ENCODE data around the gene NOL3. TPM values are rescaled to one million over a fixed set of nuclear protein-coding genes. Genes with fewer than 3 reads are reported as not detected.
A peak's percentile ranks its signal among the peaks of the same experiment; 100 is the strongest.

NOL3 gene
- total and polyA plus RNA-seq, 2 of the 13 experiments (the other 11 are each of a cell fraction or from before 2014, with no cell fraction given): 5.7 to 20.5 TPM

DNA sequence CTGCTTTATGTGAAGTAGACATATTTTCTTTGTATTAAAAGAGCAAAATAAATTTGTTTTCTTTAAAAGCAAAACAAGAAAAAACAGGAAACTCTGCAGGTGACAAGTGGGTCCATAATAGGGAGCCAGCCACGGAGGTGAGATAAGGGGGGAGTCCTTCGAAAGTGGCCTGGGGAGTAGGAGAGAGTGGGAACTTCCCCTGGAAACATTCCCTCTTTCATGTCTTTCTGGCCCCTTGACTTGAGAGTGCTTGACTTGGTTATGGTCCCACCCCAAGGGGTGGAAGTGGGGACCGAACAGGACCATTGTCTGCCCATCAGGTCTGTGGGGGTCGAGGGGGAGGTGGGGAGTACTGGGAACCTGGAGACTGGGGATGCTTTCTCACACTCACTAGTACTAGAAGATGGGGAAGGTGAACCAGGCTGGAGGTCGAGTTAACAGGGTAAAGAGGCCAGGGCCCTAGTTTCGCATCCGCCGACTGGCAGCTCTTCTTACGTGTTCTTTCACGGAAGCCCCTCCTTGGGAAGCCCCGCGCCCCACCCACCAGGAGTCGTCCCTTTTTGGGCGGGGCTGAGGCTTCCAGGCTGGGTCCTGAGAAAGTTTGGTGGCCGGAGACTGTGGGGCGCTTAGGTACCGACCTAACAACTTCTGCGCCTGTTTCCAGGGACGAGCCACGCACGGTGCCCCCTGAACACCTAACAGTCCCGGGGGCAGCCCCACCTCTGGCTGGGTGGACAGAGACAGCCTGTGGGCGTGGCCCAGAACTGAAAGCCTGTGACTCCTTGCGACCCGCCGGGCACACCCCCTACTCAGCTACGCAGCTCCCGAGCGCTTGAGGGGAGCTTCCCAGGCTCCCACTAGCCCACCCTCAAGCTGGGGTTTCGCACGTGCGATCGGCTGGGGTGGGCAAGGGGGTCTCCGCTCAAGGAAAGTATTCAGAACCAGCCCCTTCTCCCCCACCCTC, 11.4 kb upstream of the NOL3 start:
- Histone ChIP-seq H3K4me1 (ENCODE audit: insufficient read depth, low read length) (peaks cover 46% of the 10 kb centered on the region), H3K27me3 (ENCODE audit: control insufficient read depth in 1 of 2, insufficient read depth in 2 of 2, low read length in 2 of 2) (peaks cover 4% of the 10 kb centered on the region in 2 experiments; a peak in 2 of 5 replicates), H4K20me1 (ENCODE audit: insufficient read depth, low read length) (no peaks in the 10 kb centered on the region), H3K4me2 (ENCODE audit: low read depth, low read length) (peak overlapping the region; percentile 94), H3K9me3 (ENCODE audit: low read length) (no peaks in the 10 kb centered on the region), H3K9ac (ENCODE audit: insufficient read depth, low read depth, low read length) (peak overlapping the region; percentile 73), H3K36me3 (replicated peaks in 1 of 2; ENCODE audit: control insufficient read depth in 1 of 2, insufficient read depth in 2 of 2, low read length in 2 of 2) (no peaks in the 10 kb centered on the region), H3K79me2 (ENCODE audit: insufficient read depth, low read length) (no peaks in the 10 kb centered on the region), H3K4me3 (replicated peaks in 1 of 3; ENCODE audit: insufficient read depth in 1 of 3, low read depth in 2 of 3, low read length in 3 of 3) (peak overlapping the region; percentile 91 to 94 (median 93)), H3K27ac (ENCODE audit: extremely low read length, insufficient read depth, low read length) (no peak overlapping the region), H2AFZ (ENCODE audit: low read length) (no peak overlapping the region)
- no peak for FAIRE-seq
- CTCF ChIA-PET (ENCODE audit: low intra/inter-chr PET ratio, low total read pairs): interaction anchor here (1.1 to 1.5 kb wide), 3 partner anchors 11 to 181 kb away, joined by 3 to 7 read pairs (median 4); partner anchors contain the start of gene NOL3
- 13% methylated on average over 24 of the region's 34 CpGs for WGBS (ENCODE audit: low lambda C conversion rate)
- POLR2A ChIA-PET: interaction anchor here (0.7 to 5.7 kb wide), 5 partner anchors 9 to 138 kb away, joined by 3 to 54 read pairs (median 10); partner anchors contain the start of genes B3GNT9, NOL3 and PHAF1
- in situ Hi-C loops (cut with HindIII; ENCODE audit: extremely low pct_ligation_motif_present, low pct_unique_long_range_greater_than_20kb): loop anchor here (5.0 kb wide), 2 partner anchors 142 to 182 kb away; no protein-coding TSS in a partner anchor
- ATAC-seq: peak; percentile 7
- DNase-seq (ENCODE audit: low spot score): peak; percentile 48
- BruUV-seq (replicated peaks): TSS peak; percentile 59
- intact Hi-C loops (cut with micrococcal nuclease; ENCODE audit: unreplicated experiment): loop anchor here (5.0 to 10.0 kb wide), 2 partner anchors 202 to 264 kb away; no protein-coding TSS in a partner anchor
- TF ChIP-seq FOSL2 (CRISPR knock-in tag; IDR thresholded peaks at IDR 0.05) (0 out of 2 replicates have a peak, but pooled peaks have one; percentile 4), PCBP1 (IDR thresholded peaks at IDR 0.05; ENCODE audit: borderline replicate concordance, low read depth, low read length) (0 out of 2 replicates have a peak, but pooled peaks have one; percentile 79), ZEB1 (IDR thresholded peaks at IDR 0.05; ENCODE audit: insufficient replicate concordance, low read depth) (peak; percentile 23), MED13 (CRISPR knock-in tag; IDR thresholded peaks at IDR 0.05) (peak; percentile 27; the same call in 1 of the 2 replicates), ZBTB7A (CRISPR knock-in tag; IDR thresholded peaks at IDR 0.05) (0 out of 2 replicates have a peak, but pooled peaks have one; percentile 43), ATF3 (CRISPR knock-in tag; IDR thresholded peaks at IDR 0.05) (no peak), ZNF446 (CRISPR knock-in tag; IDR thresholded peaks at IDR 0.05) (peak; percentile 64; the same call in 1 of the 2 replicates), MAFK (conservative IDR thresholded peaks at IDR 0.05 in 1 of 2, IDR thresholded peaks at IDR 0.05 in 1 of 2; ENCODE audit: low read length in 2 of 2) (no peak), MIER3 (CRISPR knock-in tag; IDR thresholded peaks at IDR 0.05; ENCODE audit: borderline replicate concordance) (0 out of 2 replicates have a peak, but pooled peaks have one; percentile 8), SMAD1 (CRISPR knock-in tag; IDR thresholded peaks at IDR 0.05; ENCODE audit: borderline replicate concordance, low read depth) (0 out of 2 replicates have a peak, but pooled peaks have one; percentile 18), ZNF205 (CRISPR knock-in tag; IDR thresholded peaks at IDR 0.05) (0 out of 2 replicates have a peak, but pooled peaks have one; percentile 17), ZNF263 (CRISPR knock-in tag; IDR thresholded peaks at IDR 0.05) (peak; percentile 17; the same call in 1 of the 2 replicates), ZNF550 (CRISPR knock-in tag; IDR thresholded peaks at IDR 0.05; ENCODE audit: borderline replicate concordance) (peak; percentile 50; the same call in 1 of the 2 replicates), KDM3A (CRISPR knock-in tag; IDR thresholded peaks at IDR 0.05; ENCODE audit: low read depth) (no peak; the same call in 1 of the 2 replicates)
- TF ChIP-seq, protein P1, sequence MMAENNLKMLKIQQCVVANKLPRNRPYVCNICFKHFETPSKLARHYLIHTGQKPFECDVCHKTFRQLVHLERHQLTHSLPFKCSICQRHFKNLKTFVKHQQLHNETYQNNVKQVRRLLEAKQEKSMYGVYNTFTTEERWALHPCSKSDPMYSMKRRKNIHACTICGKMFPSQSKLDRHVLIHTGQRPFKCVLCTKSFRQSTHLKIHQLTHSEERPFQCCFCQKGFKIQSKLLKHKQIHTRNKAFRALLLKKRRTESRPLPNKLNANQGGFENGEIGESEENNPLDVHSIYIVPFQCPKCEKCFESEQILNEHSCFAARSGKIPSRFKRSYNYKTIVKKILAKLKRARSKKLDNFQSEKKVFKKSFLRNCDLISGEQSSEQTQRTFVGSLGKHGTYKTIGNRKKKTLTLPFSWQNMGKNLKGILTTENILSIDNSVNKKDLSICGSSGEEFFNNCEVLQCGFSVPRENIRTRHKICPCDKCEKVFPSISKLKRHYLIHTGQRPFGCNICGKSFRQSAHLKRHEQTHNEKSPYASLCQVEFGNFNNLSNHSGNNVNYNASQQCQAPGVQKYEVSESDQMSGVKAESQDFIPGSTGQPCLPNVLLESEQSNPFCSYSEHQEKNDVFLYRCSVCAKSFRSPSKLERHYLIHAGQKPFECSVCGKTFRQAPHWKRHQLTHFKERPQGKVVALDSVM (CRISPR knock-in tag; IDR thresholded peaks at IDR 0.05): no peak
- TF ChIP-seq, protein P2, sequence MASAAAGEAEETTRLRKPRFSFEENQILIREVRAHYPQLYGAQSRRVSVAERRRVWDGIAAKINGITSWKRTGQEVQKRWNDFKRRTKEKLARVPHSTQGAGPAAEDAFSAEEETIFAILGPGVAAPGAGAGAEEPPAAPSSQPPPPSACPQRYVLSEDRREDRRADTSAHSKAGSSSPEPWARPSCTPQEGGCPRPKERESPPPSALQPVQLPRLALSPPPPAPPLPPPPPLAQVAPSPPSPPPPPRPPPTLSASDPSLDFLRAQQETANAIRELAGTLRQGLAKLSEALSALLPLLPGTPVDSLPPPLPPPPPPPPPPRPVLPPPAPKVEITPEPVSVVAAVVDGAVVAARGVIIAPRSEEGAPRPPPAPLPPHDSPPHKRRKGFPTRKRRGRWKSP (CRISPR knock-in tag; IDR thresholded peaks at IDR 0.05): no peak
- TF ChIP-seq, protein P3, sequence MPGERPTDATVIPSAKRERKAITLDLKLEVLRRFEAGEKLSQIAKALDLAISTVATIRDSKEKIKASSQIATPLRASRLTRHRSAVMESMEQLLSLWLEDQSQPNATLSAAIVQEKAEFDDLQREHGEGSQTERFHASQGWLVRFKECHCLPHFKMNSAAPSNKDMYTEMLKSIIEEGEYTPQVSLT (CRISPR knock-in tag; IDR thresholded peaks at IDR 0.05; ENCODE audit: borderline replicate concordance, low read depth): no peak
